Putamen (tissue), 1 donor: ENCODE measurements around the gene ARHGEF35.
"Not testable (repeated sequence)": the region's sequence is repeated elsewhere in the genome, so short reads cannot be mapped to it uniquely, and the experiment has no call there.

Source experiments
- DNase-seq: peaks from one replicate; pipeline ENCODE4 v3.0.0-alpha.2; 2016; ENCODE audit warnings: low spot score

Gene ARHGEF35

GRCh38 chr7:144178380-144179164 is 17.1 kb downstream of the ARHGEF35 start:
- not testable (repeated sequence) for DNase-seq

GRCh38 chr7:144174613-144175012 is 21.0 kb downstream of the ARHGEF35 start:
- DNase-seq: no peak

GRCh38 chr7:144171594-144172350 is 23.9 kb downstream of the ARHGEF35 start:
- not testable (repeated sequence) for DNase-seq

GRCh38 chr7:144164784-144165183 is 30.8 kb downstream of the ARHGEF35 start:
- no peak for DNase-seq

GRCh38 chr7:144158861-144159260 is 36.8 kb downstream of the ARHGEF35 start:
- DNase-seq: no peak

GRCh38 chr7:144148224-144148827 is 47.3 kb downstream of the ARHGEF35 start:
- DNase-seq: no peak

- no peak for DNase-seq
These were observed 51.2 kb downstream of the ARHGEF35 start for GRCh38 chr7:144144426-144144825.

GRCh38 chr7:144142187-144142586 is 53.4 kb downstream of the ARHGEF35 start:
- DNase-seq: no peak

- no peak for DNase-seq
These were observed 58.1 kb downstream of the ARHGEF35 start for GRCh38 chr7:144137501-144137900.
